GM21390 (cell line): ENCODE data around the gene LRRC8B.
"Not testable (repeated sequence)": the region's sequence is repeated elsewhere in the genome, so short reads cannot be mapped to it uniquely, and the experiment has no call there.

Experiments
- ATAC-seq: cut with Tn5 transposase; IDR thresholded peaks from one replicate; pipeline ENCODE4 v1.9.1; 2021; ENCODE audit not compliant: unreplicated experiment

LRRC8B gene

DNA sequence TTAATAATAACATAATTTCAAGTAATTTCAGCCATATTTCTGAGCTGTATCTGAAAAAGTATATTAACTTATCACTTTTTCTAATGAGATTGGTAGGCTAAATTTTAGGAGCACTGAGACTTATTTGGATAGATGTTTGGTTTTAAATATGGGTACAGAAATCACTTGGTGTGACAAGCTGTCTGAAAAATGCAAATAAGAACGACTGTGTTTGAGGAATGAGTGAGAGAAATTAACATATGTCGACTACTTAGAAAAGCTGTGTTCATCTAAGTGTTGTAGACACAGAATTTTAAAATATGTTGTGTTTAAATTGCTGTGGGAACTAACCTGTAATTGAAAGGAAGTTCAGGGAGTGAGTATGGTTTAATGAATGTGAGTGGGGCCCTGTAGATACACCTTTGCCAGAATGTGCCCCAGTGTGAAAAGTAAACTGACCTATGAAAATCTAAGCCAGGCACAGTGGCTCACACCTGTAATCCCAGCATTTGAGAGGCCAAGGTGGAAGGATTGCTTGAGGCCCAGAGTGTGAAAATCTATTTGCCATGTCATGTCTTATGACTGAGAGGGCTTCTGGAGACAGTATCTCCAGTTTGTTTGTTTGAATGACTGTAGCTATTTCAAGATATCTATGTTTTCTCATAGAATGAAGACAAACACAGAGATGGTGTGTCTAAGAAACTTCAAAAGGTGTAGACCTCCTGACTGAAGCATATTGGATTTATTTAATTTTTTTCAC lies 54.5 kb downstream of the LRRC8B start:
- no peak for ATAC-seq

DNA sequence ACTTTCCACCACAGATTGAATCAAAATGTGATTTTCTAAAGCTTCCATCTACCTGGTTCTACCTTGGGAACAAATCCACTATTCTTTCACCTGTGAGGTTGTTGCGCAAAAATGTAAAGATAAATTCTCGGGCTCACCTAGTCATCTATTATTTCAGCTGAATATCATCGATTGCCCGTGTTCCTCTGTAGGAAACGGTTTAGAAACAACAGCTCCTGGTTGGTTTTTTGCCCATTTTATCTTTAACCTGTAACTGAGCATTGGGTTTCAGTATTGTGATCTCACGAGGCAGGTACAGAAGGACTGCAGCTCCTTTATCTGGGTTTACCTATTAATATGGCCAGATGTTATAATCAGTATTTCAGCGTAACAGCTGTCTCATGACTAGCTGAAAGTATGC lies 55.4 kb downstream of the LRRC8B start:
- no peak for ATAC-seq

- no peak for ATAC-seq
Measured at GRCh38 chr1:89581859-89582258, 57.2 kb downstream of the LRRC8B start.

- ATAC-seq: no peak
Measured at GRCh38 chr1:89582571-89582970, 57.9 kb downstream of the LRRC8B start.

GRCh38 chr1:89584211-89584610 lies 59.6 kb downstream of the LRRC8B start:
- ATAC-seq: no peak

GRCh38 chr1:89584781-89585180 lies 60.2 kb downstream of the LRRC8B start:
- no peak for ATAC-seq

DNA sequence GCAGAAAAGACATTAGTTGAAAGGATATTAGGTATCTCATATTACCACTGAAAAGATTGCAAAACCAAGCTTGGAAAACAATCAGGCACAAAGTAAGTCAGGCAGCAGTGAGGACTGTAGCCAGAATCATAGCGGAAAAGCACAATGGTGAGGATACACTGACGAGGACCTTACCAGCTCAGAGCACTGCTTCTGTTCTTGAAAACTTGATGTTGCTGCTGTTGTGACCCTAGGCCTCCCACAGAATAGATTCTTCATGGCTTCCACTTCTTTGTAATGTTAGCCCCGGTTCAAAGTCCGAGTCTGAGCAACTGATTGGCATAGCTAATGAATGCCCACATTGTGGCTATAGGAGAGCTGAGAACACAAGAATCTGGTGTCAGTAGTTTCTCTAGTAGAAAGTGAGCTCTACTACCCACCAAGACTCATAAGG lies 63.1 kb downstream of the LRRC8B start:
- ATAC-seq: no peak

GRCh38 chr1:89588480-89588879 lies 63.9 kb downstream of the LRRC8B start:
- no peak for ATAC-seq

DNA sequence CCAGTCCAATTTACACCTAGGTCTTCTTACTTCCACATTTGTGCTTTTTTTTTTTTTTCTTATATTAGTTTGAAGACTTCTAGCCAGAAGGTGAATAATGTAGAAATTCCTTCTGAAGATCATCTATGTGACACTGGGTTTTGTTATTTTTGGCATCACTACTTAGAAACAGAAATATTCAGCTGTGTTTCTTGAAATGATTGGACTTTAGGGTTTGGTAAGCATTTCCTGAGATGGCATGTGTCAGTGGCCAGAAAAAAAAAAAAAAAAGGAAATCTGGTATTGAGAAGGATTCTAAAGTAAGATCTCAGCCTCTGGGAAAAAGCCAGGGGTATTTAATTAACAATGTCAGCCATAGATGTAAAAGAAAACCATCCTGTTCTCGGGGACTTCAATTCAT lies 64.9 kb downstream of the LRRC8B start:
- ATAC-seq: no peak

GRCh38 chr1:89590341-89591080 lies 65.9 kb downstream of the LRRC8B start:
- no peak for ATAC-seq

GRCh38 chr1:89592861-89593302 lies 68.3 kb downstream of the LRRC8B start:
- not testable (repeated sequence) for ATAC-seq

DNA sequence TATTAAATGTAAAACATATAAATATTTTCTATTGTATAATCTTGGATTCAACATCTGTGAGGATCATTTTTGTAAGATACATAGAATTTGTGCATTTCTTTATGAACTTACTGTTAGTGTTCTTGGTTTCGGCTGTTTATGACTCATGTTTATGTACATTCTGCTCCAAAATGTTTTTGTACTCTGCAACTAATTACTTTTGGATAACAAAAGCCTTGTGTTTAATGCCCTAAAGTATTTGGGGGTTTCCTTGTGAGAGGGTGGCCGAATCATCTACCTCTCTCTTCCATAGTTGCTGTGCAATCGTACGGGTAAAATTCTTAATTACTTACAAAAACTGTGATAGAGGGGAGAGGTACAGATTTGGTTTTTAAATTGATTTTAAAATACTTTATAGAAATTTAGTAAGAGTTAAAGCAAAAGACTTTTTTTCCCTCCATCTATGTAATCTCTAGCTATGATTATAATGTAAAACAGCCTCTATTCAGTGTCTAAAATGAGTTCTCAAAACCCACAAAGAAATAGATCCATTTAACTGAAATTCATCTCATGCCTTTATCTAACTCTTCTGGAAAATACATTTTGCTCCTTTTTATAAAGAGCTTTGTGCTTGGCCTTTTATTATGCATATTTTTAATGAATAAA lies 69.6 kb downstream of the LRRC8B start:
- ATAC-seq: no peak

GRCh38 chr1:89596698-89597097 lies 72.1 kb downstream of the LRRC8B start:
- no peak for ATAC-seq

DNA sequence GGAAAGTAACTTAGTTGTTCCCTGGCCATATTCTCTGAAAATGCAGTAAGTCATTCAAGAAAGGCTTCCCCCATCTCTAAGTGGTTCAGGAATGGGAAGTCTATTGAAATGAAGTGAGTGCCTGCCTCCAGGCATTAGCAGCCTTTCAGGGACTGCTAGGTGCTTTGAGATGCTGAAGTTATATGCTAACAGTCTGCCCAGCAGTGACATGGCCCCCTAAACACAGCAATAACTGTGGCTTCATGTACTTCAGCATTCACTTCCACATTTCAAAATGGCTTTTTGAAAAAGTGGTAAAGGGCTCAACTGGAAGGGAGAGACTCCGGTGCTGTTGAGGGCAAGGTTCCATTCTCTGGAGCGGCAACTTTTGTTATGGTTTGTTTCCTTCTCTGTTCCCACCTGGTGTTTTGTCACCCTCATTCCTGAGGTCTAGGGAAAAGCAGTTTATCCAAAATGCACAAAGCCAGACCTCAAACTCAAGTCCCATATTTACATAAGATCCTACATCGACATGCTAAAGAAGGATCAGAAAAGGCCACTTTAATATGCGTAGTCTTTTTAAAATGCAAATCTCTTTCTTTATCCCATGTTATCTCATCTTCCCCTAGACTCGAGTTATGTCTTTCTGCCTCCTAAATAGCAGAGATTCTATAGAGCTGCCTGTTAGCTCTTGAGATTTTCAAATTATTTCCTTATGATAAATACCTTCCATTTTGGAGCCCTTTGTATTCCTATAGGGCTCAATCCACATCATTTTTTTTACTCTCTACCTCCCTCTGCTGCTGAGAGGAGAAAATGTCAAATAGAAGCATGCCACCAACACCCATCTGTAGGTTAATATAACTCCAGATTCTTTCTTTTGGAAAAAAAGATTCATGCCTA lies 74.1 kb downstream of the LRRC8B start:
- ATAC-seq: no peak

DNA sequence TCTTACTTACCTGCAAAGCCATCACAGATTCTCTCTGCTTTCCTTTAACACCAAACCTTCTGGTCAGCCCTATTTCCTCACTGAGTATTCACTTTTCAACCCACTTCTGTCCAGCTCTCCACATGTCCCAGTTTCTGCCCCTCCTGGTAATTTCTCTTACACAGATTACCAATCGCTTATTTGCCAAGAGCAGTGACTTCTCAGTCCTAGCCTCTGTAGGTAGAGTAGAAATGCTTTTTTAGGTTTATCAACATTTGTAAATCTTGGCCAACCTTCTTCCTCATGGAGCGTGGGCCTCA lies 74.7 kb downstream of the LRRC8B start:
- no peak for ATAC-seq

GRCh38 chr1:89600451-89601224 lies 76.0 kb downstream of the LRRC8B start:
- ATAC-seq: peak; percentile 46

- no peak for ATAC-seq
Measured at GRCh38 chr1:89602871-89603404, 78.3 kb downstream of the LRRC8B start.

- no peak for ATAC-seq
Measured at GRCh38 chr1:89603651-89604413, 79.2 kb downstream of the LRRC8B start.

DNA sequence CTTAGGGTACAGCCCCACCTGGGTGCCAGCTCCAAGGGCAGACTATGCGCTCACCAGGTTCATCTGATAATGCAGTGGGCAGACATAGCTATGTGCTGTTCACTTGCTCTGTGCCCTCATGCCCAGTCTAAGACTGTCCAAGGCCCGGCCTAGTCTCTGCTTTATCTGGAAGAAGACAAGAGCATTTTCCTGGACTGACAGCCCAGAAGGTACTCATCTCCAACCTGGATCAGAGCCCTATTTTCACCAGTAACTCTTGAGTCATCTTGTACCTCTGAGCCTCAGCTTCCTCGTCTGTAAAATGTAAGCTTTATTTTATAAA lies 79.7 kb downstream of the LRRC8B start:
- ATAC-seq: no peak

DNA sequence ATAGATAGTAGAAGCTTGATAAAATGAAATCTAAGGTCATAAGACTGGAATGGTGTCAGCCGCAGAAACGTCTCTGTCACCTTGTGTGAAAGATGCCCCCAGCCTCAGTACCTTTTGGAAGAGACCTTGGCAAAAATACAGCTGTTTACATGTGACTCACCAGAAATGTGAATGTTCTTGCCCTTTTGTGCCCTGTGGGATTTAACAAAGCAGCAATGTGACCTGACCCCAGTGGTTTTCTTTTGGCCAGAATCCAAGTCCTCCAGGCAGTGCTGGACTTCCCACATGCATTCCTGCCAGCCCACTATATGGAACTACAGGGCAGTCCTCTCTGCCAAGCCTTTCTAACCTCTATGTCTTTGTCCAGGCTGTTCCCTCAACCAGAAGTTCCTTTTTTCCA lies 81.1 kb downstream of the LRRC8B start:
- no peak for ATAC-seq
